Stimulated activated CD4-positive, alpha-beta T cell treated with anti-CD3 and anti-CD28 coated beads, Interleukin-2, amount 100 ng/mL, for 4 hours (primary cell): ENCODE data around the gene GALNT10.

Experiments used
- DNase-seq: peaks from one replicate; pipeline ENCODE4 v3.0.0-alpha.2; 2020; ENCODE audit warnings: low read depth

GALNT10 gene

DNA sequence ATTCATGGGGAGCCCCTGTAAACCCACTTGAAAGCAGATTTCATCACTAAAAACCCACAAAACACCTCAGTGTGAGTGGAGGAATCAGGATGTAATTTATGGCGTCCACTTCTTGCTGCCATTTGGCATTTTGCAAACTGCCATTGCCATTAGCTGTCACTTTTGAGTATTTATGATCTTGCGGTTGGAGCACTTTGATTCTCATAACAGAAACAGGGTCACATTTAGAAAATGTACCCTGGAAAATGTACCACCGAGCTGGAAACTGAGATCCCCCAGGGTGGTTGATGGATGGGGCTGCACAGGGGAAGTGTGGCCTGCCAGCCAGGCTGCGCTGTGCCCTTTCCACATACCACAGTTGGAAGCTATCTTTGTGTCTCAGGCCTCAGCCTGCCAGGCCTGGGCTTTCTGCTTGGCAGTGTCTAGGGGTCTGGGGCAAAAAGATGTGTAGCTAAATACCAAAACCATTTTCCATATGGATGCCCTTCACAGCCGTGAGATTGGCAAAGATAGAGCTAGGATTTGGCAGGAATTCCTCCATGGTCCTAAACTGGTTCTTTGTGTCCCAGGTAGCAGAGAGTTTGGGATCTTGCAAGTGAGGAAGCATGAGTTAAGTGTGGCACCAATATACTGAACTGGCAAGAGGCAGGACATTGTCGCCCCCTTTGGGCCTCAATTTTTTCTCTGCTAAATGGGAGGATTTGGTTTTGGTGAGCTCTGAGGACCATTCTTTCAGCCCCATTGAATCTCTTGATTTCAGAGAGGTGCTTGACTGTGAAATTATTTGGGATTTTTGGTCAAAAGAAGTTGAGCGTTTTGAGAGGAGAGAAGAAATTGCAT, 46.2 kb downstream of the GALNT10 start:
- DNase-seq: no peak

DNA sequence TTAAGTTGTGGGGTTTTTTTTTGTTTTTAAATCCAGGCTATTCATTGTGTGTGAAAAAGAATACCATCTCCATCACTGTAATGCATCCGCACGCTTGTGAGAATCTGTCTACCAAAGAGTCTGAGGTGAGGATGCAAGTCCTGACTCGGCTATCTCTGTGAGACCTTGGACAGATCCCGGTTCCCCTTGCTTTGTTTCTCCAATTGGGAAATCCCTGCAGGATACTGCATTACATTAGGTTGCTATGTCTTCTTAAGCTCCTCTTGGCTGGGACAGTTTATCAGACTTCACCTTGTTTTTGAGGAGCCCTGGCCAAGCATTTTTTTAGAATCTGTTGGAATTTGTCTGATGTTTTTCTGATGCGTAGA, 46.8 kb downstream of the GALNT10 start:
- DNase-seq: no peak

- DNase-seq: no peak
Measured at GRCh38 chr5:154237946-154238345, 47.4 kb downstream of the GALNT10 start.

- DNase-seq: no peak
Measured at GRCh38 chr5:154238776-154239481, 48.4 kb downstream of the GALNT10 start.

DNA sequence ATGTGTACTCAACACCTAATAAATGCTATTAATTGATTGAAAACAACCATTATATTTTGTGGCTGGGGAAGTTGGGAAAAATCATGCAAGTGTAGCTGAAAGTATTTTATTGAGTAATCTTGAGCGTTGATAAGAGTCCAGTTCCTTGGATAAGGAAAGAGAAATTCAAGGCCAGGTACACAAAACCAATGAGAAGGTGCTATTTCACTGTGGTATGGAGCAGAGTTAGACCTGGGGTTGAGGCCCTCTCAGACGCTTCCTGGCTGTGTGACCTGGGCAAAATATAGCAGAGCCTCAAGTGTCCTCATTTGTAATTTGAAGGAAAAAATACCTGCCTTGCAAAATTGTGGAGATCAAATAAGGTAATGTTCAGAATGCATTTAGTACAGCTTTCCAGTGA, 50.1 kb downstream of the GALNT10 start:
- no peak for DNase-seq

DNA sequence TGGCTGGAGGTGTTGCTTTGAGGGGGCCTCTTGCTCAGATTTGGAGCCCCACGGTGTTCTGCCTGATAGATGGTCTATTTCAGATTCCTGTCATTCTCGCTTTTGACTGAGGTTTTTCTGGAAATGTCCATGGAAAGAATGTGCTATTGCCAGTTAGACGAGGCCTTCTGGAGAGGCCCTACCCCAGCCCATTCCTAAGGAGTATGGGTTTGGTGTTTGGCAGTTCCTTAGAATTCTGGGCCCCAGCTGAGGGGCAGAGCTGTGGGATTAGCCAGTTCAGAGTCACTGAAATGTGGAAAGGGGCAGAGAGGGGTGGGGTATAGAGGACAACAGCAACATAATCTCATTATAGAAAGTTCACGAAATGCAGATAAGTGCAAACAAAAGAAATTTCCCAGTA, 50.5 kb downstream of the GALNT10 start:
- no peak for DNase-seq

DNA sequence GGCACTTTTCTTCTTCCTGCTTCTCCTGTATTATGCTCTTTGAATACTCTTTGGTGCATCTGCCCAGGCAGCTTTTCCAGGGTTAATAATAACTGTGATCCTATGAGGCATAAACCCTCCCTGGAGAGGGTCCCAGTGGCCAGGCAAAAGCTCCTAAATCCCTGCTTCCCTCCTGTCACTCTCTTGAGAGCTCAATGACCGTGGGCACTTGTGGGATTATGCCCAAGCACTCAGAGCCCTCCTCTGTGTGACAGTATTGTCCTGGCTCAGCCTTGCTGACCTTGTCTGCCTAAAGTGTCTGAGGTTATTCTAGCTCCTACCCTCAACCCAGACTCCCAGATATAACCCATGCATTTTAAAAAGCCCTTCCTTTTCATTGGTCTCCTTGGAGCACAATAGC, 51.9 kb downstream of the GALNT10 start:
- no peak for DNase-seq

DNA sequence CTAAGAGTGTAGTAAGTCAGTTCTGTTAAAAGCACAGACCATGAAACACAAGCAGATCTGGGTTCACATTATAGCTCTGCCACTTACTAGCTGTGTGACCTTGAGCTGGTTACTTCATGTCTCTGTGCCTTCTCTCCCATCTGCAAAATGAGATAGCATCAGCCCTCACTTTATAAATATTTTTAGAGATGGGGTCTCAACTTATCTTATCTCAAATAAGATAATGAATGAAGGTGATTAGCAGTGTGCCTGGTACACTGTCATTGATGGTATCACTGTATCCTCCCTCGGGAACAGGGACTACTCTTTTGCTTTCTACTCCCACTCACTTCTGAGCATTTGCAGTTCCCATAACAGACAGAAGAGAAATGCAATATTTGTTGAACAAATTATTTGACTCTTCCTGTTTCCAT, 52.4 kb downstream of the GALNT10 start:
- no peak for DNase-seq

DNA sequence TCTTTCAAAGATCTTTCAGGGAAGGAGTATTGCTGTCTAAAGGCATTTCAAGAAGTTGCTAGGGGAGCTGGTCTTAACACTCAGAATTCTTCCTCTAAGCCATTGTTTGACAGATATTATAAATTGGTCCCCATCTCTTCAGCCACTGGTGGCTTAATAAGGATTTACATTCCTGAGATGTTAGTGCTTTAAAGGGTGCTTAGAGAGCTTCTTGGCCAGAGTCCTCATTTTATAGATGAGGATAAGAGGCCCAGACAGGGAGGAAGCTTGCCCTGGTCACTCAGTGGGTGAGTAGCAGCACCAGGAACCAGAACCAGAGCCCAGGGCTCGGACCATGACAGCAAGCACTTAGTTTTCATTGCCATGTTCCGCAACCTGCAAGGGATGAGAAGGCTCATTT, 53.2 kb downstream of the GALNT10 start:
- no peak for DNase-seq

GRCh38 chr5:154244476-154244875, 53.9 kb downstream of the GALNT10 start:
- DNase-seq: no peak

DNA sequence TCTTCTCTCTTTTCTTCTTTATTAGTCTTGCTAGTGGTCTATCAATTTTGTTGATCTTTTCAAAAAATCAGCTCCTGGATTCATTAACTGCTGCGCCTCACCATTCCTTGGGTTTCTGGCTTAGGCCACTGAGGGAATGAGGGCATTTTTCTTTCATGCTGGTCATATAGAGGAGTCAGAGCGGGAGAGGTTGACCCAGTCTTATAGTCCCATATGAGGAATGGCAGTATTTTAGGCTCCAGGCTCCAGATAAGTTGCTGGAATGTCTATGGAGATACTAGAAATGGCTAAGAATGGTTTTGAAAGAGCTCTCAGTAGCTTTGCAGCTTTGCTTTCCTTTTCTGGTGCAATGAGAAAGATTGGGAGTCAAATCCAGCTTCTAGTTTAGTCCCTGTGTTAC, 58.2 kb downstream of the GALNT10 start:
- no peak for DNase-seq

DNA sequence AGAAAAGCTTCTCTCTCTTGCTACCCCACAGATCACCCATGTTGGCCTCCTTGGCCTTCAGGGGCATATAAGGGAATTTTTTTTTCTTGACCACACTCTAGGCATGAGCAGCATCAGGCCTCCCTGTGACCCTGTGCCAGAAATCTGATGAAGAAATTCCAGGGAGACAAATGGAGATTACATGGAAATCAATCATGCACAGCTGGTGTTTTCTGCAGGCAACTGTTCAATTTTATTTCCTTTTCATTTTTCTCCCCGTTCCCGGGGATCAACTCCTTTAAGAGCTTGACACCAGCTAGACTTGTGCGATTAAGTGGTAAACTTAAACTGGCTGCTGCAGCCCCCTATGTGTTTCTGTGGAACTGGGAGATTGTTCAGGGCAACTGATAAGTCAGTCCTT, 59.3 kb downstream of the GALNT10 start:
- DNase-seq: no peak

- no peak for DNase-seq
Measured at GRCh38 chr5:154251529-154251928, 61.0 kb downstream of the GALNT10 start.

DNA sequence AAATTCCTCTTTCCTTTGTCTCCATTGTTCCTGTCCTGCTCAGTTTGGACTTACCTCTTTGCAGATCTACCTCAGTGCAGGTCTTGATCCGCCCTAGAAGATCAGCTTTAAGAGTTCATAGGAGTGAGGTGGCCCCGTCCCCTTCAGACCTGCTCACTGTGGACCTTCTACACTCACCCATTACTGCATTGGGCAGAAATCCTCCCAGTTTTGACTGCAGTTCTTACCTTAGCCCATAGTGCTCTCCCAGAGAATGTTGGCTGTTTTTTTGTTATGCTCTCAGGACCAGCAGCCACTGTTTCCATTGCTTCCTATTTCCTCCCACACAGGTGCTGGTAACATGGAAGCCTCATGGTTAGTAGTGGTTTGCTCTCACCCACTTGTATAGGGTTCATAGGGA, 63.3 kb downstream of the GALNT10 start:
- no peak for DNase-seq

DNA sequence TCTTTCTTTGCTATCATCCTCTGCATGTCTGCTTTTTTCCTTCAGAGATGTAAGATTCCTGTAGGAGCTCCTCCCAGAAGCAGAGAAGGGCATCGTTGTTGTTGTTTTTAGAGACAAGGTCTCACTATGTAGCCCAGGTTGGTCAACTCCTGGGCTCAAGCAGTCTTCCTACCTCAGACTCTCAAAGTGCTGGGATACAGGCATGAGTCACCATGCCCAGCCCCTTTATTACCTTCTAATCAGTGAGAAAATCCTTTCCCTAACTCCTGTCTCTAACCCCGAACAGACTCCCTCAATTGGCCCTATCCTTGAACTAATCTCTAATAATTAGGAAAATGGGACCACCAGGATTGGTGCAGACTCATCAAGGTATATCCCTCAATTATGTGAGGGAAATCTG, 64.4 kb downstream of the GALNT10 start:
- DNase-seq: no peak

DNA sequence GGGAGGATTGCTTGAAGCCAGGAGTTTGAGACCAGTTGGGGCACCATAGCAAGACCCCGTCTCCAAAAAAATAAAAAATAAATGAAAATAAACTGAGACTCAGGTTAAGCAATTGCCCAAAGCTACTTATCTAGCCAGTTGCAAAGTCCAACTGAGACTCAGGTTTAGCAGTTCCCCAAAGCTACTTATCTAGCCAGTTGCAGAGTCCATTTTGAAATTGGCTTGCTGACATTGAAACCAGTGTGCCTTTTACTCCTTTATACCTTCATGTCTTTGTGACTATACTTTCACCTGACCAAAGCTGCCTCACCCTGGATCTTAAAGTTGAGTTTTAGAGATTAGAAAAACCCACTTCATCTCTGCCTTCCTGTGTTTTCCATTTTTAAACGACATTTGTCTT, 66.5 kb downstream of the GALNT10 start:
- DNase-seq: no peak

- no peak for DNase-seq
Measured at GRCh38 chr5:154258531-154259217, 68.1 kb downstream of the GALNT10 start.

DNA sequence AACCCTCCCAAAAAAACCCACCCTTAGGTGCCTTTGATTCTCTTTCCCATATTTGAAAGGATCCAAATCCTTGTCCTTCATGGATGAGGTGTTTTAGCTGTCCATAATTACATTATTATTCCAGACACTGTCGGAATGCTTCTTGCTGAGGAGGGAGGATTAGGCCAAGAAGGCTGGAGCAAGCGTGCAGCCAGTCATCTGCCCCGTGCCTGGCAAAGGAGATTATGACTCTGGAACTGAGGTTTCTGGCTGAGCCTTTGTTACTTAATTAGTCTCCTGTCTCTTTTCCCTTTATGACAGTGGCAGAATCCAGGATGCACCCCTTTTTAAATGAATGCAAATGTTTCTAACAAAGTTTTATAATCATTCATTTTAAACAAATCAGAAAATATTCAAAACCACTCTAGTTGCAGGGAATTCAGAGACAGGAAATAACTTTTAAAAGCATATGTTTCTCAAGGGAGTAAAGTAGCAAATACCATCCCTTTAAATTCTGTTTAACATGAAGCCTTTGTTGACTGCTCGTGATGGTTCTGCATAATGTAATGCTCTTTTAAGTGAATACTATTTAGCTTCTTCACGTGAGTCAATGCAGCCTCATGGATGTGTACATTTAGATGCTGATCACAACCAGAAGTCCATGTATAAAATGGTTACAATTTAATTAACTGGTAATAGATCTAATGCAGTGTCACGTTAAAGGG, 69.8 kb downstream of the GALNT10 start:
- no peak for DNase-seq

GRCh38 chr5:154262342-154262741, 71.8 kb downstream of the GALNT10 start:
- no peak for DNase-seq

DNA sequence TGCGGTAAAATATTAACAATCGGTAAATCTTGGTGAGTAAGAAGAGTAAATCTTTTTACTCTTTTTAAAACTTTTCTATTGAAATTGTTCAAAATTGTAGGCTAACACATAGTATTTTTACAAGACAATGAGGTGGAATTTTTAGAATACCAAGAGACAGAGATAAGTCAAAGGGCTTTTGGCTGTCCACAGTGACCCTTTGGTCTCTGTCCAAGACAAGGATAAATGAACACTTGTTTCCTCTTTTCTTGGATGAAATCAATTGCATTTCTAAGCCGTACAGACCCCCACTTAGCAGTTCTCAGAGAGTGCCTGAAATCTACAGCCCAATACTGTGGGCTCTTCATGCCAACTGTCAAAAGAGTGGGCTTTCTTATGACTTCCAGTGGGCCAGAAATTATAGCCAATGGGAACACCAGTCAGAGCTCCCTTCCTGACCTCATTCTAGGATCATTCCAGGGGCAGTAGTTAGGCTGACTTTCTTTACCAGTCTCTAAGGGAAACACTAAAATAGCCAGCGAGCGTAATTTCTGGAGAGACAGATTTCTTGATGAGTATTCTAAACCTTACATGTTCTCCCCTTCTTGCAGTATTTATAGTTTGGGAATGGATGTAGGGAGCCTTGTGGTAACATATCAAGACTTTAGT, 74.1 kb downstream of the GALNT10 start:
- no peak for DNase-seq

GRCh38 chr5:154265197-154265773, 74.8 kb downstream of the GALNT10 start:
- no peak for DNase-seq

DNA sequence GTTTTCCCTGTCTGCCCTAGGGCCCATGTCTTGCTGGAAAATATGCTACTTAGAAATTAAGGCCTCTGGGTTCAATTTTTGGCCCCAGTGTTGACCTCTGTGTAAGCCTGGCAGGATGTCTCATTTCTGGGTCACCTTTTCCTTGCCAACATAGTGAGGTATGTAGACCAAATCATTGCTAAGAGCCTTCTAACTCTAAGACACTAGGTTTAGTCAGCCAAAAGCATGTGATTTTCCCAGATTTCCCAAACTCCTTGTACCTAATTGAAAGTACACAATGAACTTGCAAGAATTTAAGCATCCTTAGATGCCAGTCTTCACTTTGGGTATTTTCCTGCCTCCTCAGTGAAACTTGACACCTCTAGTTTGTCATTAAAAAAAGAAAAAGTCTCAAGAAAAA, 77.0 kb downstream of the GALNT10 start:
- DNase-seq: no peak
